ENCODE results near the gene SPATS2L. TPM values are rescaled to one million over a fixed set of nuclear protein-coding genes. Genes with fewer than 3 reads are reported as not detected.

Gene SPATS2L
- total RNA-seq, 1 donor from 2014 or later, result 98.0 TPM

DNA sequence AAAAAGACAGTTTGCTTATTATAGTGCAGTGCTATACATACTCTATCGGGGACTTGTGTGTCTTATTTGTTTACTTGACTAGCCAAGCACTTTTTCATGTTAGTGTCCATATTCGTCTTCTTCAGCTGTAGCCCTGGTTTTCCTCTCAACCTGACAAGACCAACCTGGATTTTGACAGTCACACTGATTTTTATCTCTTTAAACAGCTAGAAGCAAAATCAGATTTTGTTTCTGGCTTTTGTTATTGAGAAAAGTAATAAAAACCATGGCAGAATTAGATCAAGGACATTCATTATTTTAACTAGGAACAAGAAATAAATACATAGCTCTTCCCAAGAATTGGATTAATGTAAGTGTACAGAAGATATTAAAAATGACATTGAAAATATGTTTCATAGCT is 56.8 kb downstream of the SPATS2L start:
- no peak for DNase-seq
- intact Hi-C loops (cut with micrococcal nuclease), result no loop called here
- no peak for ATAC-seq

DNA sequence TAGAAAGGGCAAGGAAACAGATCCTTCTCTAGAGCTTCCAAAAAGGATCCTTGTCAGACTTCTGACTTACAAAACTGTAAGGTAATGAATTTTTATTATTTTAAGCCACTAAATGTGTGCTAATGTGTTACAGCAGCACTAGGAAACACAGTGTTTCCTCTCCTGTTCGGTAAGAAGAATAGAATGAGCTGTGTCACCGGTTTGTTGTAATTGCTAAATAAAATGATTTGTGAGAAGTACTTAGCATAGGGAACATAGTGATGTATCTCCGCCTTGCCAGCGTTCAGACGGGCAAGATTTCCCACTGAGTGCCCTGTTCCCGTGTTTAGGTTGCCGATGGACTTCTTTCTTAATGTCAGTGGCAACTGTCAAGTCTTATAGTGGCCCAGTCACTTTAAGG is 57.6 kb downstream of the SPATS2L start:
- no peak for ATAC-seq
- intact Hi-C loops (cut with micrococcal nuclease), result no loop called here
- DNase-seq, result no peak

DNA sequence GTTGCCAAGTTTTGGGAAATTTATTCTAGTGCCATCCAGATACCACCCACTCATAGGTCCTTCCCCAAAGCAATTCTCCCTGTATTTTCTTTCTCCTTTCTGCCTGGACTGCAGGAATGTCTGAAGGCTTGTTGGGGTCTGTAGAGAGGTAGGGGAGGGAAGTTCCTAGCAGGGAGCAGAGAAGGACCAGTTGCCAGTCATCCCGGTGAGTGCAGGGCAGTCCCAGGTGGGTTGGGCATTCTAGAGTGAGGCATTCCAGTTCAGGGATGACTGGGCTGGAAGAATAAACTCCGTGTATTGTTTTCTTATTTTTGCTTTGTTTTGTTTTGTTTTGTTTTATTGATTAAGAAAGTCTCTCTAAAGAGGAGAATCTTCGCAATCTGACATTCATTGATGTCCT is 58.1 kb downstream of the SPATS2L start:
- ATAC-seq, result no peak
- DNase-seq, result no peak
- intact Hi-C loops (cut with micrococcal nuclease), result no loop called here

DNA sequence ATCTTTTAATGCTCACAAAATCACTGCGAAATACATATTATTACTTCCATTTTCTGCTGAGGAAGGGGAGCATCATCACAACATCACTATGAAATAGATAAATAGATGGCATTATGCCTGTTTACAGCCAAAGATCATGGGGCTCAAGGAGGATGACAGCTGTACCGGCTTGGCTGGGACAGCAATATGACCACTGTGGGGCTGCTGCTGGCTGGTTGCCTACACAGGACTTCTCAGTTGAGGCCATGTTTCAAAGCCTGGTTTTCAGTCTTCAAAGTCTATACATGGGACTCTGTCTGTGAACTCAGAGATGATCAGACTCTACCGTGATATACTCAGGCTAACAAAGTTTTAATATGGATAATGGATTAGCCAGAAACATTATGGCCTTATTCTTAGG is 58.7 kb downstream of the SPATS2L start:
- DNase-seq (no peak), ATAC-seq (no peak)
- intact Hi-C loops (cut with micrococcal nuclease), result no loop called here

DNA sequence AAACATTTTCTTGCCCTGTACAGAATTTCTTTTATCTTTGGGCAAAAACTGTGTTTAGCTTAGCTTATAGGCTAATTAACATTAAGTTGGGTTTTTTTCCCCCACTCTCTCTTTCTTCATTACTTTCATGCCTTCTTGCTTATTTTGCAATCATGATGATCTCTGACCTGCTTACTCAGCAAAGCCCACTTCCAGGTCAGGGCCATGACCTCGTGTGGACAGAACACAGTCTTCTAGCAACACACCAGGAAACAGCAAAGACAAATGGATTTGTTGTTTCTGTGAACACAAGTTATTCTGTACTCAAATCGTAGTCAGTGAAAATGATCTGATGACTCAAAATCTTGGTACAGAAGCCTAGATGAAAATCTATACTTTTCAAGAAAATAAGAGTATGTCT is 60.7 kb downstream of the SPATS2L start:
- DNase-seq (no peak), ATAC-seq (no peak)
- intact Hi-C loops (cut with micrococcal nuclease), result no loop called here

DNA sequence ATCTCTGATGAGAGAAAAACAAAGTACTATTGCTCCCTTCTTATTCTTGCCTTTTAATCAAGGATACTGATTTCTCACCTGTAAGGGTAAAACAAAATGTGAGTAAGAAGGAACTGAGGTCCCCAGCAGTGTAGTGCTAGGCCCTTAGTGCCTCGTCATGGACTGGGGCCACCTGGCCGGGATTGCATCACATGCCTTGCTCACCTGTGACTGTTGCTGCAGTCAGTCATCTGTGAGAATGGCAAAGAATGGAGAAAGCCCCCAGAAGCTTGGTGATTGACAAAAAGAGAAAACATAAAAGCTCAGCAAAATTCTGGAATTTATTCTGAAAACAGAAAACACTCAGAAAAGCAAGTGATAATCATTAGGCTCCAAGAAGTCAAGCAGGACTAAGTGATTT is 63.4 kb downstream of the SPATS2L start:
- intact Hi-C loops (cut with micrococcal nuclease), result no loop called here
- ATAC-seq (no peak), DNase-seq (no peak)

DNA sequence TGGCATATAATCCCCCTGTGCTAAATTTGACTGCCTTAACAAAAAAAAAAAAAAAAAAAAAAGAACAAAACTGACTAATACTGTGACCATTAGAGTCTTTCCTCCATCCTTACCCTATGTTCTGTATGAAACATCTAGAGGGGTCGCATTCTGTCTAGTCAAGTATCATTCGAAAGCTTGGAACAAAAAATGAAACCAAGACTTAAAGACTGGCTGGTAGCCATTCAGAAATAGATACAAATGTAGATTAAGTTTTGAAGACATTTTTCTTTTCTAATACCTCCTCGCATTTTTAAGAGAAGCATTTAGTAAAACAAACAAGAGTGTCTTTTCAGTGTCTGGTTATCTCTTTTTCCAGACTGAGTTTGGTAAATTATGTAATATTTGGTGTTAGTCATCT is 66.7 kb downstream of the SPATS2L start:
- ATAC-seq (no peak), DNase-seq (no peak)
- intact Hi-C loops (cut with micrococcal nuclease), result no loop called here

DNA sequence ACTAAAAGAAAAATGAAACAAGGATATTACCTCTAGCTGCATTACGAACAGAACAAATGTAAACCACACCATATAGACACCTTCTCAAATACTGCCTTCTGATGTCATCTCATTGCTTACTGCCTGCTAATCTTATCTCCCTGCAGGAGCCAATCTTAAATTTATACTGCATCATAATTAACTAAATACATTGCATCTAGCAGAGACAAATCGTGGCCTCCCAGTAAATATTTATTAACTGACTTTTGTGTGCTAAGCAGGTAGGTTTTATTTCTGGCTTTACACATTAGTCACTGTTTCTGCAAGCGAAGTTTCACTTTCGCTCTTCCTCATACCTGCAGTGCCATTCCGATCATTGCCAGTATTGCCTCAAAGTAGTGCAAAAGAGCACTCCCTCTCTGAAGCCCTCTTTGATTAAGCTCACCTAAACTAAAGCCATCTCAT is 67.5 kb downstream of the SPATS2L start:
- no peak for DNase-seq
- ATAC-seq, result no peak
- intact Hi-C loops (cut with micrococcal nuclease), result no loop called here

DNA sequence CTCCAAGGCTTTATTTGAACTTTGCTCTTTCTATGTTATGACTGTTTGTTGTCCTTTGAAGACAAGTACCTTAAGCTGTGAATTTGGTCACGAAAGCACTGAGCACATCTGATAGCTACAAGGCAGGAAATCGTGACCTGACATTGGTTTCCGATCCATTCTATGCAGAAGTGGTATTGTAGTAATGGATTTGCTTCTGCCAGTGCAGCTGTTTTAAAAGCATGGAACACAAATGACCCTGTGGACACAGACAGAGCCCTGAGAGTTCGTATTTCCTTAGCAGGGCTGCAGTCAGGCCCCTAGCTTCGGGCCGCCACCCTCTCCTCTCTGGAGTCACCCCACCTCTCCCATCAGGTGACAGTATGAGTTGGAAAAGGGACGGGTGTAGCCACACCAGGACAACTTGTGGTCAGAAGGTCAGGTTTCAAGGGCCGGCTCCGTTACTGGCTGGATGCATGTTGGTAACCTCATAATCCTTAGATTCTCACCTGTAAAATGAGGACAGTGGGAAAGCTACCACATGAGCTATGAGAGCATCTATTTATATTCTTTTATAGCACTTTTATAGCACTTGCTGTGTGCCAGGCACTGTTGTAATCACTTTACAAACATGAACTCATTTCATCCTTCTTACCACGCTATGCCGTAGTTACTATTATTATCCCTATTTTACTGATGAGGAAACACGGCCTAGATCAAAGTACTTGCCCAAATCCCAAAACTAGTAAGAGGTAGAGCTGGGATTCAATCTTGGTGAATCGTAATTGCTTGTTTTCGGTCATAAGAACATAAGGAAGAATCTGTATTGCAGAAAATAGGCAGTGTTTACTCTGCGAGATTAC is 70.2 kb downstream of the SPATS2L start:
- intact Hi-C loops (cut with micrococcal nuclease), result no loop called here
- no peak for DNase-seq
- peak; percentile 83 for ATAC-seq

DNA sequence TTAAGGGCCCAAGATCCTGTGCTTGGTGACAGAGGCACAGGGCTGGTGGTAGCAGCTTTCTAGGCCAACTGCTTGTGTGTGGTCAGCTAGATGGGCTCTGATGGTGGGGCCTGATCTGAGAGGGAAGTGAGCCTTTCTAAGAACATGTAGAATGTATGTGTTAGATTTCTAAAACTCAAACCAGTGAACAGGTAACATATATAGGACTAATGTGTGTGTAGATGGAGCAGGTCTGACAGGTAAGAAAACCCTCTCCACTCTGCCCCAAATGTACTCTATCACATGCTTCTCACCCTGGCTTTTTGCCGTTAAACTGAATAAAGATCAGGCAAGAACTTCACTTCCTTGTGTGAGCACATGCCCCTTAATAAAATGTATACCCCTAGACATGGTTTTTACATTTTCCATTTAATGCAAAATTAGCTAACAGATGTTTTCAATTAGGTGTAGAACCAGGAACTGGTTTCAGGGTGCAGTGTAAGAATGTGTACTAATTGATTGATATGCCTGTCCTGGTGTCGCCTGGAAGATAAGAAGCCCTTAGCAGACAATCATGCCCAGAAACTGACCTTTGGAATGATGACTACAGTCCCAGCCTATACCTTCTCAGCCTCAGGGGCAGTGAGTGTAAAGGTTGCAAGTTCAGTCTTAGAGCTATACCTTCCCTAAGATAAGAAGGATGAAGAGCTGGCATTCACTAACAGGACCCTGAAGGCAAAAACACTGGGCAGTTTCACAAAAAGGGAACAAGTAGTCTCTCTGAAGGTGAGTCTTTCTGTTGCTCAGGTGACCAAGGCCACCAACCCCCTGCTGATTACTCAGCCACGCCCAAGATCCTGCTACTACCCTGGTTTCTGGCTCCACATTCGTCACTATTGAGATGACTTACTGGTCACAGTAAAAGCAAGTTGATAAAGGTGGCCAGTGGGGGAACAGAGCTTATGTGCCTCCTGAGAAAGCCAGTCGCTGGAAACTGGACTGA is 71.2 kb downstream of the SPATS2L start:
- peak; percentile 11 for ATAC-seq
- no peak for DNase-seq
- intact Hi-C loops (cut with micrococcal nuclease), result no loop called here

DNA sequence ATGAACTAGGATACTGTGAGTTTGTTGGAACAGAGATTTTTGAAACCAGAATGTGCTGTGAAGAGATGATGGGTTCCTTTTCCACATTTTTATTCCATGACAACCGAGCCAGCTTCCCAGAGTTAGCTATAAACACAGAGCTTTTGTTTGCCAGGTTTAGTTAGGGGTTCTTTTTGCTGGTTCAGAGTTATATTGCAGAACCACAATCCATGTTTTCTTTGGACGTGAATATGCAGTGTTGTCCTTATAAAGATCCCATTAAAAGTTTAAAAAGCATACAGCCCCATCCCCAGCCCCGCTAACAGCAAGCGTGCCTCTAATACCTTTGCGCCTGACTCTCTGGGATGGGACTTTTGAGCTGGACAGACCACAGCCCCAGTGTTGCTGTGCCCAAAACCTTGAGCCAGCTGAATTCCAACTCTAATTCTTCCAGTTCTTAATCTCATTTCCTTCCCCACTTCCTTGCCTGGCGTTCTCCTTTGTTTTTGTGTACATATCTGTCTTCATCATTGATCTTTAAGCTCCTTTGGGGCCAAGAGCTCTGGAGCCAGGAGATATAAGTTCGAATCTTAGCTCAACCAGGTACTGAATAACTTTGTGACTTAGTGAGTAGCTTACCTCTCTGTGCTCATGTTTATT is 72.3 kb downstream of the SPATS2L start:
- ATAC-seq, result no peak
- intact Hi-C loops (cut with micrococcal nuclease), result no loop called here

DNA sequence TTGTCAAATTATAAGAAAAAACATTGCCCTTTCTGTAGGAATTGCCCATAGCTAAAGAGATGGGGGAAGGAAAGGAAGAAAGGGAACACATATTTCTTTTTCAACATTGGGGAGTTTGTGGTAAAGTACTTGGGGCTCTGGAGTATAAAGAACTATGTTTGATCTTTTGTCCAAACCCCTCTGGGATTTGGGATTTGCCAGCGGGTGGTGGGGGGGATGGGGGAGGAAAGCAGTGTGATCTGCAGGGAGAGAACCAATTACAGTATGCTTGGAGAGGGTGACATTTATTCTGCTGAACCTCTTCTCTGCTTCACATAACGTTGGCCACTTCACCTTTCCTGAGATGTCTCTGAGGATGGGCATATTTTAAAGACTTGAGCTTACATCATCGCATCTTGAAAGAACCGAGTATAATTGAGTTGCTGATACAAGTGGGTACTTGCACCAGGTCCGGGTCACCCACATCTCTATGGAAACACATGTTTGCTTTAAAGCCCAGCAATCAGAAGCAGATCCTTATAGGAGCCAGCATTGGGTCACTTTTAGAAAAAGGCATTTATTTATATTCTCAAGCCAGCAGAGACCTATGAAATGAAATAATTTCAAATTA is 73.1 kb downstream of the SPATS2L start:
- DNase-seq, result no peak
- intact Hi-C loops (cut with micrococcal nuclease), result no loop called here
- ATAC-seq, result no peak

More for the DNA sequence above, 72.3 kb downstream of the SPATS2L start:
- no peak for DNase-seq

DNA sequence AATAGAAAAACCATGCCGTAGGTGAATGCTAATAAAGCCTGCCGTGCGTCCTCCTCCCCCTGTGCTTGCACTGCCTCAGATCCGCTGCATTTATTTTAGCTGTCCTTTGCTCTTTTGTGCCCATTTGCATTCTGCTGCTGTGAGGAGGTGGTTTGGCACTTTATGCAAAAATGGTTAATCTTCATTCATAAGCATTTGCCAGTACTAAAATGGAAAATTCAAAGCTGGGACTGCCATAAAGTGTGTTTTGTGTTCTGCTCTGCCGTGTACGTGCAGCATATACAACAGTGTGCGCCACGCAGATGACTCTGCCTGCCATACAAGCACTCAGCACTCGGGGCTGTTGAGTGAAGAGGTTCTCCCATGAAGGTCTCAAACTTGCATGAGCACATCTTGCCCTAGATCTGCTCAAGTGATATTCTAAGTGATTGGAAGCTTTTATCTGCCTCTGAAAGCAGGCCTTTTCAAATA is 73.6 kb downstream of the SPATS2L start:
- ATAC-seq (no peak), DNase-seq (no peak)
- intact Hi-C loops (cut with micrococcal nuclease), result no loop called here

DNA sequence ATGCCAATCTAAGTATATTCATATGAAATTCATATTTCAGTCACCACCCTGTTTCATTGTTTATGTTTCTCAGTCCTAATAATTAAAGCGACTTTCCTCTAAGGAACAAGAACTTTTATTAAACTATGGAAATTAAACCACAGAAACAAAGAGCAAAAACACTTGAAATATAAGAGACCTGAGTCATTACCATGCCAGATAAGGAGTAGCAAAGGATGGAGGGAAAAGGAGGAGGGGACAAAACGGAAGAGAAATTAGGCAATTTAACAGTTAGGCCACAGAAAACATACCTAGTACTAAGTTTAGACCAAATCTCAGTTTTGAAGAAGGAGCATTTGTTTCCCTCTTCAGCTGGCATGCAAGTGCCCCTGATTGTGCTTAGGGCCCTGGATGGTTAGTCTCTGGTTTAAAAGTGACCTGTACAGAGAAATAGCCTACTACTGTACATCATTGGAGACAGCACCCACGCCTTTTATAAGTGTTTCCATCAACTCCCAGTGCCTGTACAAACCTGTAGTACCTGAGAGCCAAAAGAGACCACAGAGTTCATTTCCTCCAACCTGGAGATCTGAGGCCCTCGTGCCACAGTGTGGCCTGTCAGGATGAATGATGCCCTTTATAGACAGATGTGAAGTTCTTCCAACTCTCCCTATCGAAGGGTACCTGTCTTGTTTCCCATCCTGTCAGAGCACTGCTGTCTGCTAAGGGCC is 74.5 kb downstream of the SPATS2L start:
- intact Hi-C loops (cut with micrococcal nuclease), result no loop called here
- ATAC-seq (no peak), DNase-seq (no peak)

DNA sequence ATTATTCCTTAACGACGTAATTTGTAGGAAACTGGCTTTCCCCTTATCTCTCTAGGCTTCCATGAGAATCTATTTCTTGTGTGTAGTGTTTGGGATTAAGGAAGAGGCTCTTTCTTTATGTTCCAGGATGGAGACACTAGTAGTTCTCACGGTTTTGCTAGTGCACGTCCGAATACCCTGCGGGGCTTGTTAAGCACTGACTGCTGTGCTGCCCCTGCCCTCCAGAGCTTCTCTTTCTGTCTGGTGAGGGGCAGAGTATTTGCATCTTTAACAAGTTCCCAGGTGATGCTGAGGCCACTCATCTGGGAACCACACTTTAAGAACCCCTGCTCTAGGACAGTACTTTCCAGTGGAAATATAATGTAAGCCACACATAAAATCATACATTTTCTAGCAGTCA is 76.4 kb downstream of the SPATS2L start:
- intact Hi-C loops (cut with micrococcal nuclease), result no loop called here
- no peak for DNase-seq
- ATAC-seq, result no peak

DNA sequence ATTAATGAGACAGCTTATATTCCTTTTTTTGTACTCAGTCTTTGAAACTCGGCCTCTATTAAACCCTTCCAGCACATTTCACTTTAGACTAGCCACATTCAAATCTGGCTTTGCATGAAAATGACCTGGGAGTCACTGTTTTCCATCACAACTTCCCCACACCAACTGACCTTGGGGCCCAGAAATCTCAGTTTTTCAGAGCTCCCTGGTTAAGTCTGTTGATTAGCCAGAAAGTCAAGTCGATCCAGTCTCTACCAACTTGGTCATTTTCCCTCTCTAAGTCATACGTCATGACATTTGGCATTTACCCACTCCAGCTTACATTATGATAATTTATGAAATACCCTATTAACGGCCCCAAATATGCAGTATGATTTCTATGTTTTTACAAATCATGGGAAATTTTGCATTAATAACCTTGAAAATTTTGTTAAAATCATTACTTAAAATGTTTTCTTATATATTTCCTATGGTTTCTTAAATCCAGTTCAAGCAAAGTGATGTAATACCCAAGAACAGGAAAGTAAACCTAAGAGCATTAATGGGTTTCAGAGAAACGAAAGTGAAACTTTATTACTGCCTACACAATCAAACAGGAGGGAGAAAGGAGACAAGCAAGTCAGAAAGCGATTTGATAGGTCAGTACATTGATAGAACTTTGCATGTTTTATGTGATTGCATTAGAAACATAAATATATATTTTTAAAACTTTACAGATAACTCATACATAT is 77.1 kb downstream of the SPATS2L start:
- peak; percentile 56 for ATAC-seq
- intact Hi-C loops (cut with micrococcal nuclease), result no loop called here
- DNase-seq, result no peak

DNA sequence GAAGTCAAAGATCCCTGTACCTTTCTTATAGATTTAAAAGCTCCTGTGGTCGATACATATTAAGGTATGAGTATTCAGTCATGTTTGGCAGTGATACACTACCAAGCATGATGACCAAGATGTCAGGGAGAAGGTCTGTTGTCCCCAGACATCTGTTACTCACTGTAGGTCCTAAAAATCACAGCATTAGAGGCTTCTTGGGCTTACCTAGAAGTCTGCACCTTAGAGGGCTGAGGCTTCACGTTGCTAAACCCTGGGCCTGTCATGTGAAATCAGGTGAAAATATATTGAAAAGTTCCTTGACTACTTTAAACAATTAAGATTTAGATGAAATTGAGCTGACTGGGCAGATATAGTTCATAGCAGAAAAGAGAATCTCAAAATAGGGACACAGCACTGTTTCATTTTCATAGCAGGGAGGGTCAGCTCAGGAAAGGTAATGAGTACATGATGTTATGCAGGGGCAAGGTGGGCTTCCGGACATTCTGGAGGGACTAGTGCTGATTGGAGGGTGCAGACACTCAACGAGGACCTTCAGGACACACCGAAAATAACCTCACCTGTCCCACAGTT is 78.7 kb downstream of the SPATS2L start:
- no peak for ATAC-seq
- intact Hi-C loops (cut with micrococcal nuclease), result no loop called here
- no peak for DNase-seq

DNA sequence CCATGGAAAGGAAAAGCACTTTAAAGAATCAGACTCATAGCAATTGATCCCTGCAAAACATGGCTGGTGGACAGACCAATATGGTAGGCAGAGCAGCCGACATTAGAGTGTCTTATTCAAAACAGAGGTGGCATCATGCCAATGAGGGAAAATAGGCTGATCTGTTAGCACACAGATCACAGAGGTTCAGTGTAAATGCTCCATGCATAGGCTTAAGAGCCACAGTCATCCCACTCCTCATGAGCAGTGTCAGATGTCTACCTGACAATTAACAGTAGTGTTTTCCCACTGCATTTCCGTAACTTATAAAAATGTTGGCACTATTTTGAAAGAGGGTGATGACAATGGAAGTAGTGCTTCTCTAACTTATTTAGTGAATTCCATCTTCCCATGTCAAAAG is 86.7 kb downstream of the SPATS2L start:
- intact Hi-C loops (cut with micrococcal nuclease), result no loop called here
- no peak for DNase-seq
- no peak for ATAC-seq

All from left ventricle myocardium superior (tissue), 1 donor.